ENCODE measurements around the gene RHNO1.

DNA sequence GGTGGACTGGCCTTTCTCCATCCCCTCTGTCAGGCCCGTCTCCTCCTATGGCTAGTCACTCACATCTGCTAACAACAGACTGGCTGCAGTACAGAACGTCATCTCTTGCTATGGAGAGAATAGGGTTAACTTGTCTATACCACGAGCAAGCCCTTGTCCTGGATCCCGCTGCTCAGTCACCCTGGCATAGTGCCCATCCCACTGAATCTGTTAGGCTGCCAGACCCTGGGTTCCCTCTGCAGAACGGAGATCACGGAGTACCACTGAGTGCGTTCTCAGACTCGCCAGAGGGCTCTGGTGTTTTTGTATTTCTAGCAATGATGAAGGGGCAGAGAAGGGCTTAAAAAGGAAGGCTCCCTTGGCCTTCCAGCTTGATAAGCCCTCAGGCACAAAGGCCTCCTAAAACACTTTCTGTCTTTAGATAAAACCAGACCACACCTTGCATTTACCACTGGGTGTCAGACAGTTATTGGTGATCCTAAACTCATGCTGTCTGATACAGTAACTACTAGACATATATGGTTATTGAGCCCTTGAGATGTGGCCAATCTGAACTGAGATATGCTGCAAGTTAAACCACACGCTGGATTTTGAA is 35.9 kb upstream of the RHNO1 start:
- TF ChIP-seq, protein P1, sequence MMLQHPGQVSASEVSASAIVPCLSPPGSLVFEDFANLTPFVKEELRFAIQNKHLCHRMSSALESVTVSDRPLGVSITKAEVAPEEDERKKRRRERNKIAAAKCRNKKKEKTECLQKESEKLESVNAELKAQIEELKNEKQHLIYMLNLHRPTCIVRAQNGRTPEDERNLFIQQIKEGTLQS (CRISPR knock-in tag; conservative IDR thresholded peaks at IDR 0.05): no peak
- TF ChIP-seq, protein P2, sequence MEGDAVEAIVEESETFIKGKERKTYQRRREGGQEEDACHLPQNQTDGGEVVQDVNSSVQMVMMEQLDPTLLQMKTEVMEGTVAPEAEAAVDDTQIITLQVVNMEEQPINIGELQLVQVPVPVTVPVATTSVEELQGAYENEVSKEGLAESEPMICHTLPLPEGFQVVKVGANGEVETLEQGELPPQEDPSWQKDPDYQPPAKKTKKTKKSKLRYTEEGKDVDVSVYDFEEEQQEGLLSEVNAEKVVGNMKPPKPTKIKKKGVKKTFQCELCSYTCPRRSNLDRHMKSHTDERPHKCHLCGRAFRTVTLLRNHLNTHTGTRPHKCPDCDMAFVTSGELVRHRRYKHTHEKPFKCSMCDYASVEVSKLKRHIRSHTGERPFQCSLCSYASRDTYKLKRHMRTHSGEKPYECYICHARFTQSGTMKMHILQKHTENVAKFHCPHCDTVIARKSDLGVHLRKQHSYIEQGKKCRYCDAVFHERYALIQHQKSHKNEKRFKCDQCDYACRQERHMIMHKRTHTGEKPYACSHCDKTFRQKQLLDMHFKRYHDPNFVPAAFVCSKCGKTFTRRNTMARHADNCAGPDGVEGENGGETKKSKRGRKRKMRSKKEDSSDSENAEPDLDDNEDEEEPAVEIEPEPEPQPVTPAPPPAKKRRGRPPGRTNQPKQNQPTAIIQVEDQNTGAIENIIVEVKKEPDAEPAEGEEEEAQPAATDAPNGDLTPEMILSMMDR (IDR thresholded peaks at IDR 0.05): no peak
- TF ChIP-seq, protein P3, sequence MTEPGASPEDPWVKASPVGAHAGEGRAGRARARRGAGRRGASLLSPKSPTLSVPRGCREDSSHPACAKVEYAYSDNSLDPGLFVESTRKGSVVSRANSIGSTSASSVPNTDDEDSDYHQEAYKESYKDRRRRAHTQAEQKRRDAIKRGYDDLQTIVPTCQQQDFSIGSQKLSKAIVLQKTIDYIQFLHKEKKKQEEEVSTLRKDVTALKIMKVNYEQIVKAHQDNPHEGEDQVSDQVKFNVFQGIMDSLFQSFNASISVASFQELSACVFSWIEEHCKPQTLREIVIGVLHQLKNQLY (CRISPR knock-in tag; IDR thresholded peaks at IDR 0.05): no peak
- TF ChIP-seq JUN (CRISPR knock-in tag; IDR thresholded peaks at IDR 0.05) (no peak), FOXJ3 (CRISPR knock-in tag; IDR thresholded peaks at IDR 0.05; ENCODE audit: borderline replicate concordance) (no peak), IRF2 (CRISPR knock-in tag; IDR thresholded peaks at IDR 0.05; ENCODE audit: borderline replicate concordance, low read depth) (no peak), RELA (CRISPR knock-in tag; IDR thresholded peaks at IDR 0.05; ENCODE audit: borderline replicate concordance) (no peak)
- TF ChIP-seq, protein P4, sequence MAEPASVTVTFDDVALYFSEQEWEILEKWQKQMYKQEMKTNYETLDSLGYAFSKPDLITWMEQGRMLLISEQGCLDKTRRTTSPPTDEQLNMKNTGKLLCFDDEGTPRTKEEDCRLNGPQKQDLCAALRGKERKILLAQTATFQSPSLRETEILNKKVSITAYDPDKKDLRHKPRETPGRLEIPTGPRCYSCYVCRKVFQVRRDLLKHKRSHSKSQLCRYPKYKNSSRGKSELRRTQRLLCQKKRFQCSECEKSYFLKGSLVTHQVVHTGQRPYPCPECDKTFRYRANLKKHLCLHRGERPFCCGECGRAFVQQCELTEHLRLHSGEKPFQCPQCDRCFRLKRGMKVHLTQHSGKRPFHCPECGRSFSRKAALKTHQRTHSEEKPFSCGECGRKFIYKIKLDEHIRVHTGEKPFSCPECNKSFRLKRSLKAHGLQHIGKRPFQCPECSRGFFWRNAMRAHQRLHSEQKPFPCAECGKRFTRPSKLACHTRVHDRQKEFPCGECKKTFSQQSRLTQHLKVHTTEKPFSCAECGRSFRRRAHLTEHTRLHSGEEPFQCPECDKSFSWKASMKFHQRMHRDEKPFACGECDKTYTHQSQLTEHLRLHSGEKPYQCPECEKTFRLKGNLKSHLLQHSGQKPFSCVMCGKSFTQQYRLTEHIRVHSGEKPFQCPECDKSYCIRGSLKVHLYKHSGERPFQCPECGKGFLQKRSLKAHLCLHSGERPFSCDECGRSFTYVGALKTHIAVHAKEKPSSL (CRISPR knock-in tag; conservative IDR thresholded peaks at IDR 0.05): no peak

All from WTC11 (cell line).